HT1080 (cell line): Measurements from ENCODE around the gene STON2. TPM values are rescaled to one million over a fixed set of nuclear protein-coding genes. Genes with fewer than 3 reads are reported as not detected.
"Not testable (repeated sequence)": the region's sequence is repeated elsewhere in the genome, so short reads cannot be mapped to it uniquely, and the experiment has no call there.

Source experiments
- DNase-seq: peaks from one replicate; pipeline ENCODE4 v3.0.0-alpha.2; 2015; ENCODE audit warnings: low read depth
- small RNA-seq: library from RNA; depleted of rRNA; stranded (forward); fragments of <200 nt; gene quantifications from one replicate; pipeline ENCODE3, GENCODE V24; 2014
- total RNA-seq: library from RNA; depleted of rRNA; stranded (reverse); fragments of >200 nt; shearing (Covaris generic); gene quantifications from 2 replicates; pipeline ENCODE4 v1.2.3, GENCODE V29; 2014; rRNA removed

STON2 gene
- total RNA-seq, 1 experiment from 2014 or later, result 7.6 TPM

DNA sequence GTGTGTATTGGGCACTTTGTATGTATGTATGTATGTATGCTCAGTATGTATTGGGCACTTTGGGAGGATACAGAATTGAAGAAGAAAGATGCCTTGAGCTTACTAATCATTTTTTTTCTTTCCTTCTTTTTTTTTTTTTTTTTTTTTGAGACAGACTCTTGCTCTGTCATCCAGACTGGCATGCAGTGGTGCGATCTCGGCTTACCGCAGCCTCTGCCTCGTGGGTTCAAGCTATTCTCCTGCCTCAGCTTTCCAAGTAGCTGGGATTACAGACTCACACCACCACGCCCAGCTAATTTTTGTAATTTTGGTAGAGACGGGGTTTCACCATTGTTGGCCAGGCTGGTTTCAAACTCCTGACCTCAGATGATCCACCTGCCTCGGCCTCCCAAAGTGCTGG lies 176.3 kb downstream of the STON2 start:
- DNase-seq, result not testable (repeated sequence)

DNA sequence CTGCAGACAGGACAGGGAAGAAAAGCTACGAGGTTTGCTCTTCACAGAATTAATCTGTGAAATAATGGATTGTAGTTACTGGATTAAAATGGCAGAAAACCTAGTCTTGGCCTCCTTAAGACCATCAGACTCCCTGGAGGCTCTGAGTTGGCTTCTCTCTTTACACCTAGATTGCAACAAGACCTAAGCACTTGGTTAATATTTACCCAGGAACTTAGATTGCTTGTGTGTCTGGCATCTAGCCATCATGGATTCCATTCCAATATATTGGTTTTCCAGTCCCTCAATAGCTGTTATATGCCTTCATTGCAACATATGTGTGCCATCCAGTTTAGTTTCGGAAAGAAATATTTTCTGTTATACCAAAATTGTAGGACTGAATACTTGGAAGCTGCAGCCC lies 177.4 kb downstream of the STON2 start:
- no peak for DNase-seq

DNA sequence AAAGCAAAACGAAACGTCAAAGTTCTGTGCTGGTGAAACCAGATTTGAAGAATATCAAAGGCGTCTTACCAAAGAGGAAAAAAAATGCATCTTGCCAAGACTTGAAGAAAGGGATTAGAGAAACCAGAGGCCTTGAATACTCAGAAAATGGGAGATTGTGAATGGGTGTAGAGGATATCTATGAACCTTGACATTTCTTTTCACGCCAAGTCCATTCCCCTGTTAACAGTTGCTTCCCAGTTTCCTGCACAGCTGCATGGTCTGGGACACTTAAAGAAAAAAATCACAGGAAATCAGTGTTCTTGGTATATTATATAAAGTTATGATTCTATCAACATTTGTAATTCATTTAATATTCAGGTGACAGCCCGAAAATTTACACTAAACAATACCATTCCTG lies 178.0 kb downstream of the STON2 start:
- no peak for DNase-seq

DNA sequence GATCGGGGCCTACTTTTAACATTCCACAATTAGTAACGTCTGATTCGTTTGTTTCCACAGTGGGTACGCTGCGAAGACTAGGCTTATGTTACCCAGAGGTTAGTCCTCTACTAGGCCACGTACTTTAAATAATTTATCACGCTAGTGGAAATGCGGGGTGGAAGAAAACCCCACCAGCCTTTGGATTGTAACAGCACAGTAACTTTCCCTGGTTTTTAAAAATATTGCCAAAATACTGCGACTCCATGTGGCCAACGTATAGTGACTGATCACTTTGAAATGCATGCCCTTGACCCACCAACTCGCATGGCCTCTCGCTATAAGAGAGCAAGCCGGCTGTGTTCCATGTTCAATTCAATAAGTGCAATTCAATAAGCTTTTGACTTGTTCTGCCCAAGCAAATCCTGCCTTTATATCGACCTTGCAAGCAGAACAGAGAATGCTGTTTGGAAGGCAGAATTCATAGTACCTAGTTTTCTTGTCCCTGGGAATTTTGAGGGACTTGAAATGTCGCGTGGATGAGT lies 178.5 kb downstream of the STON2 start:
- DNase-seq, result no peak

DNA sequence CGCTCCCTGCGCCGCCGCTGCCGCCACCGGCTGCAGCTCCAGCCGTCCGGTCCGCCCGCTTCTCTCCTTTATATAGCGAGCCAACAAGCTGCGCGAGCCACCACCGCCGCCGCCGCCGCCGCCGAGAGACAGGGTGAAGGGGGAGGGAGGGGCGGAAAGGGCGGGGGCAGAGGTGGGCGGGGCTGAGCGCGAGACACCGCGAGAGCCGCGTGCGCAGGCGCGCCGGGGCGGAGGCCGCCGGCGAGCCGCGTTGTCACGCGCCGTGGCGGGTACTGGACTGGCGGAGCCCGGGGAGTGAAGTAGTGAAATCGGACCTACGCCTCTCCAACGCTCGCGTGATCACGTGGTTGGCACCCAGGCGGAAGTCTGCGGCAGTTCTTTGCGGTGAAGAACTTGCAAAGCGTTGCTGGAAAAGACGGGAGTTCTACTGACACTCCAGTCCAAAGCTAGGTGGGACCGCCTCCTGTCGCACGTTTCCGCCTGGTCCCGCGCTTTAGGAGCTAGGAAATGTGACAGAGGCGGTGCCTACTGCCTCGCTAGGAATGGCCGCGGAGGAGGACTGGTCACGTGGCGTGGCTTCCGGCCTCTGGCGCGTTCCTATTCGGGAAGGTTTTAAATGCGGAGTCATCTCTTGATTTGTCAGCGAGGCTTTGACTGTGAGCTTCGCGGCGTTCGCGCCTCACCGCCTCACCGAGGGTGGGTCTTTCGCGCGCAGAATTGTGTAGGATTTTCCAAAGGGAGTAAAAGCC lies 179.1 kb downstream of the STON2 start, which contains the start of gene GTF2A1:
TSS of gene GTF2A1 (minus strand) at position 130 of the 749 bp plus-strand sequence. CDS start 441 bp downstream, outside the sequence.
- DNase-seq, result peak; percentile 93

DNA sequence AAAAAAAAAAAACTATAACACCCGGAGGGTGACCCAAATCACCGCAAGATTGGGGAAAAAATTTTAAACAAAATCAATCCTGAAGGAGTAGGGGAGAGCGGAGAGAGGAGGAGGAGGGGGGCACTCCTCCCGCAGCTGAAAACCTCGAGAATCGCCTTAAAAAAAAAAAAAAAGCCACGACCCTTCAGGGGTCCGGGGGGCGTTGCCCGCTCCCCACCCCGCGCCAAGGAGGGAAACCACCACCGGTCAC lies 179.6 kb downstream of the STON2 start:
- DNase-seq, result no peak

DNA sequence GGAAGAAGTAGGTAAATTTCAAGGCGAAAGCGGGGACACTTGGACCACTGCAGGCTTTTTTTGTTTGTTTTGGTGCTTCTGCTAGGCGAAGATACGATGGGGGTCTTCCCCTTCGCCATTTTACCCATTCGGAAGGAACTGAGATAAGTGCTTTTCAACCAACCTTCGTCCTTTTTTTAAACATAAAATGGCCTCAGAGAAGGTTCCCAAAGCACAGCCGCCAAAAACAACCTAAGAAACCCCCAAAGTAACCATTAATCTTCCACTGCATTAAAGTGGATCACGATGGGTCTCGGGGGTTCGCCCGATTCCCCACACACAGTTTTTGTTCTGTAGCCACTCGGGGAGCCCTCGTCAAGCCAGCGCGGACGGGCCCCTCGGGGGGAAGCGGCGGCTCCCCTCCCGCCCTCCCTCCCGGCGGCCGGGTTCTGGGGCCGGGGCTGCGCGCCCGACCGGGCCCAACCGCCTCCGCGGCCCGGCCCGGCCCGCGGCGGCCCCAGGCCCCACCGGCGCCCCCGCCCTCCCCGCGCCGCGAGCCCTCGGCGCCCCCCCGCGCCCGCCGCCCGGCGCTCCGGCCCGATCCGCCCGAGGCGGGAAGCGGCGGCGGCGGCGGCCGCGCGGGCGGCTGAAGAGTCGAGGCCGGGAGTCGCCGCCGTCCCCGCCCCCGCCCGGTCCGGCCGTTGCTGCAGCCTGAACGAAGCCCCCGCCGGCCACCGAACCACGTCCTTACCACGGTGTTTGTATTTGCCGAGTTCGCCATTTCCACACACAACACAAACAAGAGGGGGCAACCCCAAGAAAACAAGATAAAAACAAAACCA lies 180.2 kb downstream of the STON2 start:
- DNase-seq, result no peak

DNA sequence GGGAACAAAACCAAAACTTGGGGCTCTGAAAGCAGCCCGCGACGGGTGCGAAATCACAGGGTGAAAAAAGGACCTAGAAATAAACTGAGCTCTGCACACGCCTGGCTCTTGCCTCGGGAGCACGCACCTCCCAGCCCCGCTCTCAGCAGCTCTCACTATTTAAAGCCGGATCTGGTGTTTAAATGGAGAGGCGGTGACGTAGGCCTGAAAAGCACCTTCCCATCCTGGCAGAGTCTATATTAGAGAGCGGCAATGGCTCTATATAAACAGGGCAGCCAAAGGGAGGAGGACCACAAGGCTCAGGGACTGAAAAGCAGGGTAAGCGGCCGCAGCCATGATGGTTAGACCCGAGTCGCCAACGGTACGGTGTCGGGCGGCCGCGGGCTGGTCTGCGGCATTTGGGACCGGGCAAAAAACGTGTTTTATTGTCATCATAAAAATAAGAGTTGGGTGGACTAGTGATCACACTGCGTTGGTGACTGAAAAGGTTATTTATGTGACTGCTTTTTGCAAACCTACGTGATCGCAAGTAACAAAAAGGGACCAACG lies 180.8 kb downstream of the STON2 start:
- peak; percentile 95 for DNase-seq

DNA sequence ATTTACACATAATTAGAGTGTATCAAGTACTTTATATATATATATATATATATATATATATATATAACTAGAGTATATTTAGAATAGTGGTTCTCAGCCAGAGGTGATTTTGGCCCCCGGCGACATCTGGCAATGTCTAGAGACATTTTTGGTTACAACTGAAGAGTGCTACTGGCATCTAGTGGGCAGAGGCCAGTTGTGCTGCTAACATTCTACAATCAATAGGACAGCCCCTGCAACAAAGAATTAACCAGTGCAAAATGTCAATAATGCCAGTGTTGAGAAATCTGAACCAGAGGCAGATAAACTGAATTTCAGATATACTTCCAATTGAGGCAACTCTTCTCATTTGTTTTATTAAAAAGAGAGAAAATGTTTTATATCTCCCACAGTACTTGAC lies 188.3 kb downstream of the STON2 start:
- DNase-seq, result no peak

Small RNA genes lying within 50 kb of the gene (small RNA-seq; reads per million reads assigned to genes)
- not detected for gene DYNLL1P1
- gene DYNLL1P2, result not detected

Other genes with a start within 250 kb of the STON2 start
- 23.8 and 28.1 TPM in 2 replicates for gene GTF2A1, start 179.4 kb downstream of the STON2 start, total RNA-seq
- gene SEL1L, start 133.5 kb upstream of the STON2 start, total RNA-seq, result 28.3 and 28.5 TPM in 2 replicates